WTC11 (cell line): Measurements from ENCODE around the gene PTPN7.

Experiments used
- ATF1 ChIP-seq: sonication (generic); formaldehyde crosslinking; IDR thresholded peaks from 2 replicates; pipeline ENCODE4 v1.8.1; 2023; ENCODE audit warnings: mild to moderate bottlenecking, moderate library complexity, missing genetic modification reagents
- ESRRA ChIP-seq: sonication (generic); formaldehyde crosslinking; IDR thresholded peaks from 2 replicates; pipeline ENCODE4 v1.8.1; 2022; ENCODE audit warnings: mild to moderate bottlenecking, missing genetic modification reagents, borderline replicate concordance
- MXD4 ChIP-seq: fragments of 250-450 bp; sonication (Bioruptor Pico); IDR thresholded peaks from 2 replicates; pipeline ENCODE4 v1.8.0; 2021; ENCODE audit warnings: mild to moderate bottlenecking, moderate library complexity, borderline replicate concordance
- NFE2L1 ChIP-seq: sonication (generic); formaldehyde crosslinking; IDR thresholded peaks from 2 replicates; pipeline ENCODE4 v1.8.1; 2023; ENCODE audit warnings: missing genetic modification reagents
- NR3C1 ChIP-seq: sonication (generic); formaldehyde crosslinking; conservative IDR thresholded peaks from 2 replicates; pipeline ENCODE4 v1.8.1; 2023; ENCODE audit warnings: low read depth, mild to moderate bottlenecking, missing genetic modification reagents
- RORB ChIP-seq: fragments of 250-450 bp; sonication (Bioruptor Pico); IDR thresholded peaks from 2 replicates; pipeline ENCODE4 v1.9.0; 2021; ENCODE audit warnings: mild to moderate bottlenecking
- TEAD4 ChIP-seq: sonication (generic); formaldehyde crosslinking; IDR thresholded peaks from 2 replicates; pipeline ENCODE4 v1.8.0; 2022; ENCODE audit warnings: mild to moderate bottlenecking, missing genetic modification reagents
- ZNF138 ChIP-seq: sonication (generic); formaldehyde crosslinking; conservative IDR thresholded peaks from 2 replicates; pipeline ENCODE4 v1.8.1; 2022; ENCODE audit warnings: mild to moderate bottlenecking, moderate library complexity, missing genetic modification reagents
- ZNF219 ChIP-seq: sonication (generic); formaldehyde crosslinking; IDR thresholded peaks from 2 replicates; pipeline ENCODE4 v1.8.0; 2023; ENCODE audit warnings: missing genetic modification reagents, mild to moderate bottlenecking, borderline replicate concordance
- TF ChIP-seq, protein P1 (sequence below): fragments of 200-600 bp; IDR thresholded peaks from 2 replicates; pipeline ENCODE4 v1.8.0; 2022; ENCODE audit warnings: antibody characterized with exemption

DNA sequence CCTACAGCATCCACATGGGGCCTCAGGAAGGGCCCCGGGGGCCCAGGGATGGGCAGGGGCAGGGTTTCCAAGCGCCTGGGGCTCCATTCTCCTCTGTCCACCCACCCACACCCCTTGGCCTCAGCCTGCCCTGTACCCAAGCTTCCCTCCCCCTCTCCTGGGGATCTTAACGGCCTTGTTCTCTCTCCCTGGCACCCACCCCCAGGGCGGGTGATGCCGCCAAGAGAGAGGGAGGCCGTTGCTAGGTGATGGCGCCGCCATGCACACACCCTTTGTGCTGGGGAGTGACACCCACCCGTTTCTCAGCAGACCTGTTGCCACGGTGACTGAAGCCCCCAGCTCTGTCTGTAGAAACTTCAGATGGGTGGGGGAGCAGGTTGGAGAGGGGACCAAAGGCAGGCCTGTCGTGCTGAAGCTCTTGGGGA lies 30.1 kb downstream of the PTPN7 start:
- TF ChIP-seq ESRRA (CRISPR knock-in tag) (no peak), RORB (CRISPR knock-in tag) (no peak), NFE2L1 (CRISPR knock-in tag) (no peak), ZNF138 (CRISPR knock-in tag) (no peak), ZNF219 (CRISPR knock-in tag) (no peak), TEAD4 (CRISPR knock-in tag) (no peak), NR3C1 (CRISPR knock-in tag) (no peak), MXD4 (no peak), ATF1 (CRISPR knock-in tag) (no peak)
- TF ChIP-seq, protein P1, sequence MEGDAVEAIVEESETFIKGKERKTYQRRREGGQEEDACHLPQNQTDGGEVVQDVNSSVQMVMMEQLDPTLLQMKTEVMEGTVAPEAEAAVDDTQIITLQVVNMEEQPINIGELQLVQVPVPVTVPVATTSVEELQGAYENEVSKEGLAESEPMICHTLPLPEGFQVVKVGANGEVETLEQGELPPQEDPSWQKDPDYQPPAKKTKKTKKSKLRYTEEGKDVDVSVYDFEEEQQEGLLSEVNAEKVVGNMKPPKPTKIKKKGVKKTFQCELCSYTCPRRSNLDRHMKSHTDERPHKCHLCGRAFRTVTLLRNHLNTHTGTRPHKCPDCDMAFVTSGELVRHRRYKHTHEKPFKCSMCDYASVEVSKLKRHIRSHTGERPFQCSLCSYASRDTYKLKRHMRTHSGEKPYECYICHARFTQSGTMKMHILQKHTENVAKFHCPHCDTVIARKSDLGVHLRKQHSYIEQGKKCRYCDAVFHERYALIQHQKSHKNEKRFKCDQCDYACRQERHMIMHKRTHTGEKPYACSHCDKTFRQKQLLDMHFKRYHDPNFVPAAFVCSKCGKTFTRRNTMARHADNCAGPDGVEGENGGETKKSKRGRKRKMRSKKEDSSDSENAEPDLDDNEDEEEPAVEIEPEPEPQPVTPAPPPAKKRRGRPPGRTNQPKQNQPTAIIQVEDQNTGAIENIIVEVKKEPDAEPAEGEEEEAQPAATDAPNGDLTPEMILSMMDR = no peak
